LNCaP clone FGC (cell line): ENCODE measurements around the gene KMT5B.

Experiments used
- DNase-seq: peaks from one replicate; pipeline ENCODE4 v3.0.0-alpha.2; 2011; ENCODE audit warnings: low read depth
- H3K4me3 ChIP-seq: 2 replicates; pipeline ENCODE4 v1.5.1; 2011; ENCODE audit warnings: mild to moderate bottlenecking, low read depth, low read length, control low read depth
- TF ChIP-seq, protein P1 (sequence below): IDR thresholded peaks from 2 replicates; pipeline ENCODE4 v1.5.1; 2012; ENCODE audit warnings: mild to moderate bottlenecking; ENCODE audit not compliant: control insufficient read depth, insufficient read depth; ENCODE audit errors: extremely low read depth

Gene KMT5B

GRCh38 chr11:68146704-68147474, 66.2 kb downstream of the KMT5B start:
- DNase-seq = peak; percentile 66
- H3K4me3 ChIP-seq = no peak overlapping the region
- TF ChIP-seq, protein P1, sequence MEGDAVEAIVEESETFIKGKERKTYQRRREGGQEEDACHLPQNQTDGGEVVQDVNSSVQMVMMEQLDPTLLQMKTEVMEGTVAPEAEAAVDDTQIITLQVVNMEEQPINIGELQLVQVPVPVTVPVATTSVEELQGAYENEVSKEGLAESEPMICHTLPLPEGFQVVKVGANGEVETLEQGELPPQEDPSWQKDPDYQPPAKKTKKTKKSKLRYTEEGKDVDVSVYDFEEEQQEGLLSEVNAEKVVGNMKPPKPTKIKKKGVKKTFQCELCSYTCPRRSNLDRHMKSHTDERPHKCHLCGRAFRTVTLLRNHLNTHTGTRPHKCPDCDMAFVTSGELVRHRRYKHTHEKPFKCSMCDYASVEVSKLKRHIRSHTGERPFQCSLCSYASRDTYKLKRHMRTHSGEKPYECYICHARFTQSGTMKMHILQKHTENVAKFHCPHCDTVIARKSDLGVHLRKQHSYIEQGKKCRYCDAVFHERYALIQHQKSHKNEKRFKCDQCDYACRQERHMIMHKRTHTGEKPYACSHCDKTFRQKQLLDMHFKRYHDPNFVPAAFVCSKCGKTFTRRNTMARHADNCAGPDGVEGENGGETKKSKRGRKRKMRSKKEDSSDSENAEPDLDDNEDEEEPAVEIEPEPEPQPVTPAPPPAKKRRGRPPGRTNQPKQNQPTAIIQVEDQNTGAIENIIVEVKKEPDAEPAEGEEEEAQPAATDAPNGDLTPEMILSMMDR = no peak

DNA sequence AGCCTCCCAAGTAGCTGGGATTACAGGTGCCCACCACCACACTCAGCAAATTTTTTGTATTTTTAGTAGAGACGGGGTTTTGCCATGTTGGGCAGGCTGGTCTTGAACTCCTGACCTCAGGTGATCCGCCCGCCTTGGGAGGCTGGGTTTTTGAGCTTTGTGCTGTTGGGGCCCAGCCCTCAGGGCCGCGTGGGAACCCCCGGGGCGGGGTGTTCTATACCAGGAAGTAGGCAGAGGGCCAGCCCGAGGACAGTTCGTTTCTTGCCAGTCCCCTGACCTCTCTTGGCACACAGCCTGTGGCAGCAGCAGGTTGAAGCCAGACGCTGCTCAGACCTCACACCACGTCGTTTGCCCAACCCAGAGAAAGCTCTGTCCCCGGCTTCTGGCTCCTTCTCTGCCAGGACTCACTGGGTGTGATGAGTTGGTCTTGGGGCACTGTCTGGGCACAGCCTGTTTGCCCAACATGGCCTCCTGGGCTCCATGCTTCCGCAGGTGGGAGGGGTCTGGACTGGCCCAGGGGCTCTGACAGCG, 67.0 kb downstream of the KMT5B start:
- peak; percentile 93 for DNase-seq
- TF ChIP-seq, protein P1 = no peak
- H3K4me3 ChIP-seq = no peak overlapping the region

DNA sequence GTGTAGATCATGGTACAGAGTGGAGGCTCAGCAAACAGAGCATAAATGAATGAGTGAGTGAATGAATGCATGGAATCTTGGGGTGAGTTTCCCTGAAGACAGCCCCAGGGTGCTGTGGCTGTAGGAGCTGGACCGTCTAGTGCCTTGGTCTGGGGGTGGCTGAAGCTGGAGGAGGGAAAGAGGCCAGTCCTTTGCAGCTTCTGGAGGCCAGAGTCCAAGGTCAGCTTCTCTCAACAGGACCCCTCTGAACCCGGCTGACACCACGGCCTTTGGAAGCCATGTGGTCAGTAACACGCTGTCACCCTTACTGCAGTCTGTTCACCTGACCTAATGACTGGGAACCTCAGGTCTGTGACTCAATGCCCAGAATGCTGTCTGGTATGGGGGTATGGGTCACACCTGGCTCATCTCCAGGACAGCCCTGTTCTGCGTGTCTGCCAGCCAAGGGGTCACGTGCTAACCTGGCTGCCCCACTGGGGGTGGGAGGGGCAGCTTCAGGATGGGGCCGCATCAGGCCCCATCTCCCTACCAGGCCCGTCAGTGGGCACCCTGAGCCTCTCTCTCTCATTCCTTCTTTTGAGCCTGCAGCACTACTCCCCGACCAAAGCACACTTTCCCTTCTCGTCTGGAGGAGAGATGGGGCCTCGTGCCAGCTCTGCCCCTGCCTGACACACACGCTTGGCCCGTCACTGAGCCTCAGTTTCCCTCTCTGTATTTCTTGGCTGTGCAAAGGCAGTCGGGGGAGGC, 67.8 kb downstream of the KMT5B start:
- no peak overlapping the region for H3K4me3 ChIP-seq
- TF ChIP-seq, protein P1 = no peak
- DNase-seq = no peak

- no peak overlapping the region for H3K4me3 ChIP-seq
- TF ChIP-seq, protein P1 = no peak
- no peak for DNase-seq
These were observed 69.8 kb downstream of the KMT5B start for GRCh38 chr11:68143310-68143689.

- TF ChIP-seq, protein P1 = no peak
- no peak for DNase-seq
These were observed 70.4 kb downstream of the KMT5B start for GRCh38 chr11:68142441-68143309.

DNA sequence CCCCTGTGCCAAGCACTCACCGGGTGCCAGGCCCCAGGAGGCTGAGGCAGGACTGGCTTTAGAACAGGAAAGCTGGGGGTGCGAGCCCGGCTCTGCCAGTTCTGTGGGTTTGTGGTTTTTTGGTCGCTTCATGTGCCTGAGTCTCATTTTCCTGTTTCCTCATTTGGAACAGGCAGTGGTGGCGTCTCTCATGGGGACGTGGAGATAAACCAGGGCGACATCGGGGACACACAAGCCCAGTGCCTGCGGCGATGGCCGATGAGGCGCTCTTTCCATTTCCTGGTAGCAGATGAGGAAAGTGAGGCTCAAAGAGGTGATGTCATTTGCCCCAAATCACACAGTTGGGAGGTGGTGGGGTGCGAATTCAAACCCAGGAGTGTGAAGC, 71.1 kb downstream of the KMT5B start:
- no peak overlapping the region for H3K4me3 ChIP-seq
- TF ChIP-seq, protein P1 = no peak
- no peak for DNase-seq

More at GRCh38 chr11:68142441-68143309, 70.4 kb downstream of the KMT5B start:
- H3K4me3 ChIP-seq = no peak overlapping the region
